ENCODE data around the gene ZFPM1. TPM values are rescaled to one million over a fixed set of nuclear protein-coding genes. Genes with fewer than 3 reads are reported as not detected.
A peak's percentile ranks its signal among the peaks of the same experiment; 100 is the strongest.

The ZFPM1 gene
- total RNA-seq, 2 donors from 2014 or later: 1.7 to 2.4 TPM

DNA sequence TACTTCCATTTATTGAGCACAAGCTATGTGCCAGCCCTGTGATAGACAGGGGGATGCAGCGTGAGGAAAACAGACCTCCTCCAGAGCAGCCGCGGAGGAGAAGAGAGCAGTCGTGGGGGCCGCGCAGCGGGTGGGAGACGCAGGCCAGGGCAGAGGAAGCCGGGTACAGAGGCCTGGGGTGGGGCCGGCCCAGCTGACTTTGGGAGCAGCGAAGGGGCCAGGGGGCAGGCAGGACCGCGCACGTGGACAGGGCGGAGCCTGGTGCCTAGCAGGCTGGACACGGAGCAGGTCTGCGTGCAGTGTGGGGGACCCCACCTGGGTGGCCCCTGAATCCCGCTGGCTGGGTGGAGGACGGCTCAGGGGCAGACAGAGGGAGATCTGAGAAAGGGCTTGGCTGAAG is 46.2 kb downstream of the ZFPM1 start:
- no peak for TF ChIP-seq CTCF (IDR thresholded peaks at IDR 0.05)
- H3K27me3 ChIP-seq: no peaks in the 10 kb centered on the region

GRCh38 chr16:88499836-88500251 is 46.8 kb downstream of the ZFPM1 start:
- Histone ChIP-seq H3K36me3 (no peaks in the 10 kb centered on the region), H3K27me3 (no peaks in the 10 kb centered on the region), H3K27ac (peak overlapping the region; percentile 71 to 81), H3K9me3 (no peaks in the 10 kb centered on the region), H3K4me1 (peaks cover 0 to 32% of the 10 kb centered on the region in 2 donors), H3K4me3 (peak overlapping the region in 1 of 2 donors; percentile 3)
- TF ChIP-seq CTCF (IDR thresholded peaks at IDR 0.05): no peak
- no peak for DNase-seq (ENCODE audit: low spot score)

More for the DNA sequence above, 46.2 kb downstream of the ZFPM1 start:
- no peaks in the 10 kb centered on the region for H3K9me3 ChIP-seq
- peaks cover 0 to 32% of the 10 kb centered on the region in 2 donors for H3K4me1 ChIP-seq
- H3K36me3 ChIP-seq: no peaks in the 10 kb centered on the region
- no peak for DNase-seq (ENCODE audit: low spot score)
- H3K27ac ChIP-seq: peak overlapping the region; percentile 71 to 81
- H3K4me3 ChIP-seq: no peak overlapping the region

DNA sequence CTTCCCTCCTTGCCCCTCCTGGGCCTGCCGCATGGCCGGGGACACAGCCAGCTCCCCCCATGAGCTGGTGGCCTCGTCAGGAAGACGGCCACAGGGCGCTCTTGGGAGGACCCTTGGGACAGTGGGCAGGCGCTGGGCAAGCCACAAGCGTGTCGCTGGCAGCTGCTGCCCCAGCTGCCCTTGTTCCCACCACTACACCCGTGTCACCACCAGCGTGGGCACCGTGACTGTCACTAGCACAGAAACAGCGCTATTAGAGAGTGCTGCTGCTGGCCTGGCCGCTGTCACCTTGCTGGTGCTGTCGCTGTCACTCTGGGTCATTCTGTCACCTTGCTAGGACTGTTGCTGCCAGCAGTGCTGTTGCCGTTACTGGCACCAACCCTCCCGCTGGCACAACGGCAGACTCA is 47.2 kb downstream of the ZFPM1 start:
- TF ChIP-seq CTCF (IDR thresholded peaks at IDR 0.05): no peak
- H3K9me3 ChIP-seq: no peaks in the 10 kb centered on the region
- peak overlapping the region; percentile 71 to 81 for H3K27ac ChIP-seq
- H3K4me3 ChIP-seq: peak overlapping the region in 1 of 2 donors; percentile 3
- H3K27me3 ChIP-seq: no peaks in the 10 kb centered on the region
- H3K36me3 ChIP-seq: no peaks in the 10 kb centered on the region
- peaks cover 0 to 32% of the 10 kb centered on the region in 2 donors for H3K4me1 ChIP-seq
- DNase-seq (ENCODE audit: low spot score): no peak

DNA sequence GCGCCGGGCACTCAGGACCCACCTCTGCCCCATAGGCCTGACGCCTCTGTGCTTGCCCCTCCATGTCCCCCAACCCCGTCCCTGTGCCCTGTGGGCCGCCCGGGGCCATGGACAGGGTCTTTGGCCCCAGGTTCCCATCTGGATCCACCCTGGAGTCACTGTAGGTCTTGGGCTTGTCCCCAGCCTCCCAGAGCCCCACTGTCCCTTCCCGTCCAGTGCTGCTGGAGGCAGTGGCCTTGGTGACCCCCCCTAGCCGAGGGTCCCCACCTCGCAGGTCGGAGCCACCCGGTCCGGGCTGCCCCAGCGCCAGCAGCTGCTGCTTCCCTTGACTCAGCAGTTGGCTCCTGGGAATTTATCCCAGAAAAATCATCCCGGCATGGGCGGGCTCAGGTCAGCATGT is 49.3 kb downstream of the ZFPM1 start:
- Histone ChIP-seq H3K27me3 (no peaks in the 10 kb centered on the region), H3K4me1 (peaks cover 0 to 31% of the 10 kb centered on the region in 2 donors), H3K4me3 (no peak overlapping the region), H3K9me3 (no peaks in the 10 kb centered on the region), H3K36me3 (no peaks in the 10 kb centered on the region), H3K27ac (no peak overlapping the region)
- no peak for TF ChIP-seq CTCF (IDR thresholded peaks at IDR 0.05)
- no peak for DNase-seq (ENCODE audit: low spot score)

DNA sequence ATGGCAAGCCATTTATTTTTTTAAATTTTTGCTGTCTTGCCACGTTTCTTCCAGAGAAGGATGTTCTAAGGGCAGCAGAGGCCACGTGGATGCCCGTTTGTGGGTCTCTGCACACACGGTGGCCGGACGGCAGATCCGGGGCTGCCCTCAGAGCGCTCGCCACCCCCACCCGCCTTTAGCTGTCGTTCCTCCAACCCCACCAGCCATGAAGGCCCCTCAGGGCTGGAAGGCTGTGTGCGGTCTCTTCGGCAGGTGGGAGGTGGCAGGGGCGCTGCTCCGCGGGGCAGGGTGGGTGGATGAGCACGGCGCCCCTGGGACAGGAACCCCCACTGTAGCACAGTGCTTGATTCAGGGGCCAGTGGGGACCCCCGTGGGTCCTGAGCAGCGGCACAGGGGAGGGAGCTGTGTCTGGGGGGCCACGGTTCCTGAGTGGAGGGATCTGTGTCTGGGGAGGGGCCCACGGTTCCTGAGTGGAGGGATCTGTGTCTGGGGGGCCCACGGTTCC is 49.7 kb downstream of the ZFPM1 start:
- H3K4me3 ChIP-seq: no peak overlapping the region
- H3K4me1 ChIP-seq: peaks cover 0 to 27% of the 10 kb centered on the region in 2 donors
- no peak overlapping the region for H3K27ac ChIP-seq
- no peak for TF ChIP-seq CTCF (IDR thresholded peaks at IDR 0.05)
- no peak for DNase-seq (ENCODE audit: low spot score)
- H3K27me3 ChIP-seq: no peaks in the 10 kb centered on the region
- H3K9me3 ChIP-seq: no peaks in the 10 kb centered on the region
- H3K36me3 ChIP-seq: no peaks in the 10 kb centered on the region

GRCh38 chr16:88503374-88503770 is 50.3 kb downstream of the ZFPM1 start:
- no peaks in the 10 kb centered on the region for H3K27me3 ChIP-seq
- DNase-seq (ENCODE audit: low spot score): no peak
- TF ChIP-seq CTCF (IDR thresholded peaks at IDR 0.05): no peak
- H3K9me3 ChIP-seq: no peaks in the 10 kb centered on the region
- H3K36me3 ChIP-seq: no peaks in the 10 kb centered on the region
- H3K4me1 ChIP-seq: peaks cover 0 to 21% of the 10 kb centered on the region in 2 donors
- no peak overlapping the region for H3K27ac ChIP-seq
- no peak overlapping the region for H3K4me3 ChIP-seq
